NCI-H1417 treated with DMSO at 0.1 percent for 48 hours (cell line): ENCODE measurements around the gene PDCL3.

ENCODE experiments used
- DNase-seq: peaks from one replicate; lab custom pipeline; 2025; lab: John Stamatoyannopoulos, UW

The PDCL3 gene

DNA sequence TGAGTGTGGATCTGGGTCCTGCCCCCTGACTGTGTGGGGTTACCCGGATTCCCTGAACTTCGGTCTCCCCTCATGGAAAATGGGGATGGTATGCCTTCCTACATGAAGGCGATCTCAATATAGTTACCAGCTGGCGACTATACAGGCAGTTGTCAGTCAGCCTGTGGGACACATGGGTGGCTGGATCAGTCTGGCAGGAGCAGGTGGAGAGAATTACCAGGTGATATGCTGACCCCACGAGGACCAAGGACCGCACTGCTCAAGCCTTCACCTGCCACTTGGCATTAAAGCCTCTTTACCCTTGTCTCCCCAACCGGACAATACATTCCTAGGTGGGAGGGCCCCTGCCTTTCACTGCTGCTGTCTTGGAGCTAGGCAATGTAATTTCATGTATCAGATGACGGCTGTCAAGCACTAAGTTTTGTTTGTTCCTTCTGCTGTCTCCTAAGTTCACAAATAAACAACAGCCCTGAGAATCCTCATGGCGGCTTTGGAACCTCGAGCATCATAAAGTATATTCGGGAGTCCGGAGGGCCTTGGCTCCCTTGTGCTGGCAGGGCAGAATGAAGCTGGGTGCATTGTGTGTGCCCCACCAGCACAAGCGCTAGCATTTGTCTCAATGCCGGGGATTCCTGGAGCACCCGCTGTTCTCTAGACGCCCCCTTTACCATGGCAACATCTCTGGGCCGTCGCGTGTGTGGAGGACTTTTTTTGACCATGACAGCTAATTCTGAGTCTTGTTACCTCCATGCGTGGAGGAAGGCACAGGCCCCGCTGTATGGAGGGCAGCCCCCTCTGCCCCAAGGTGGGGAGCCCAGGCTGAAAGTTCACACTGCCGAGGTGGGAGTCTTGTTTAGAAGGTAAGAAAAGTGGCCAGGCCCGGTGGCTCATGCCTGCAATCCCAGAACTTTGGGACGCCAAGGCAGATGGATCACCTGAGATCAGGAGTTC is 48.6 kb downstream of the PDCL3 start:
- DNase-seq, result no peak

DNA sequence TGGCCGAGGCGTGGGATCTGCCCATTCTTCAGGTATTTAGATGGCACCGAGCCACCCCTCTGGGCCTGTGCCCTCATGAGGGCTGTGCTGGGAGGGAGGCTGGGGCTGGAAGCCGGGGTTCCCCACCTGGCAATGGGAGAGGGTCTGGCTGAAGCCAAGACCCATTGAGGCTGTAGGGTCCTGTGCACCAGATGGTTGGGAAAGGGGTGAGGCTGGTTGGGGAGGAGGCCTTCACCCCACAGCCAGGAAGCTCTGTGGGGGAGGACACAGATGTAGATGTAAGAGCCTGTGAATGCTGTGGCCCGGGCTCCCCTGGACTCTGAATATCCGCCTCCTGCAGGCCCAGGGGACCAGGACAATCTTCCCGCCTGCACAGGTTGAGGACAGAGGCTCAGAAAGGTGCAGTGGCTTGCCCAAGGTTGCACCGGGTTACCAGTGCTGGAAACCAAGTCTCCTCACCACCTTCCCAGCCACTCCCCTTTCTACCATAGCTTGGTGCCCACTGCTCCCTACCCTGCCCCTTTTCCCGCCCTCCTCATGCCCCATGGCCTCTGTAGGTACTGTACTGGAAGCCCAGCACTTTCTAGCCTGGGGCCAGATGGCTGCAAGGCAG is 49.7 kb downstream of the PDCL3 start:
- DNase-seq, result no peak

DNA sequence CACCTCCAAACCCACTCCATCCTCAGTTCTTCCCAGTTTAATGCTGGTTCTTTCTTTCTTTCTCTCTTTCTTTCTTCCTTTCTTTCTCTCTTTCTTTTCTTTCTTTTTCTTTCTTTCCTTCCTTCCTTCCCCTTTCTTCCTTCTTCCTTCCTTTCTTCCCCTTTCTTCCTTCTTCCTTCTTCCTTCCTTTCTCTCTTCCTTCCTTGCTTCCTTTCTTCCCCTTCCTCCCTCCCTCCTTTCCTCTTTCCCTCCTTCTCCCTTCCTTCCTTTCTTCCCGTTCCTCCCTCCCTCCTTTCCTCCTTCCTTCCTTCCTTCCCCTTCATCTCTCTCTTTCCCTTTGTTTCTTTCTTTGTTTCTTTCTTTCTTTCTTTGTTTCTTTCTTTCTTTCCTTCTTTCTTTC is 50.9 kb downstream of the PDCL3 start:
- DNase-seq, result no peak

DNA sequence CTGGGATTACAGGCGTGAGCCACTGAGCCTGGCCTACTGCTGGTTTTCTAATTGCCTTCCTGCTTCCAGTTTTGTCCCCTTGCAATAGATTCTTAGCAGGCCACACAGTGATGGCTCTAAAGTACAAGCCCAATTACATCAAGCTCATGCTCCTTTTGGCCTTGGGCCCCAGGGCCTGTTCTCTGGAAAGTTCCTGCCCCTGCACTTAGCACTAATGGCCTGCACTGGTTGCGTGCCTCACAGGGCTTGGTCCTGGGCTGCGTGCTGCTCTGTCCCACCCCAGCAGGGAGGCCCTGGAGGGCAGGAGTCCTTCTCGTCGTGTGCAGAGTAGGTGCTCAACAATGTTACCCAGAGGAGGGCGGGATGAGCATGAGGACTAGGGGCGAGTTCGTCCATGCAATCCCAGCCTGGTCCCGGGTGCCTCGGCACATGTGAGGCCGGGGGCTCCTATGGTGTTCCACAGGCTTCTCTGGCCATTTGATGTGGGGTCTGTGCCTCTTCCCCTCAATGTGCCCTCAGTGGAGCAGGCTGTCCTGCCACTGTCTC is 51.7 kb downstream of the PDCL3 start:
- DNase-seq, result no peak

DNA sequence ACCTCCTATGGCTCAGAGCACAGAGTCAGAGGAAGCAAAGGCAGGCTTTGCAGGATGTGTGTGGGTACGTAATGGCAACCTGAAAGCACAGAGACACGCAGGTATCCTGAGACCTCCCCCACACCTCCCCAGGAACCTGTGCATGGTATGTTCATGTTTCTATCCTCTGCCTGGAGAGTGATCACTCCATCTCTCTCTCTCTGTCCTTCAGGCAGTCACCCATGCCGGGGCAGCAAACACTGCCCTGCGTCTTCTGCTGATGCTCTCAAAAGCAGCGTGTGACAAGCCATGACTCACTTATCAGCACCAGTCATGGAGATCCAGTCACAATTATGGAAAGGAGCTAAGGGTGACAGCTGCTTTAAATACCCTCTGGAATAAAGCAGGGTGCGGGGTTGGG is 52.7 kb downstream of the PDCL3 start:
- DNase-seq, result no peak

DNA sequence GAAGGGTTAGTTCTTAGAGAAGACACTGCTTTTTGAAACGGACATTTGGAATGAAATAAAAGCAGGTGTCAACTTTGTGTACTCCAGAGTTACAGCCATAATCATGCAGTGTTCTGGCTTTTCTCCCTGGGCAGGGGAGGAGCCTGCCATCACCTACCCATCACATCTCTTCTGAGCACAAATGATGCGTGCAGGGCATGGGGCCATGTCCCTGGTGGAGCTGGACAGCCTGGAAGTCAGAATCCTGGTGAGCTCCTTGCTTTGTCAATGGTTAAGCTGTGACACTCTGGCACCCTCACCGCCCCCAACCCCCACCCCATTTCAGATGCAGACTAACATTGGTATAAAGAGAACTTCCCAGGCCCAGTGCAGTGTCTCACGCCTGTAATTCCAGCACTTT is 53.1 kb downstream of the PDCL3 start:
- DNase-seq, result no peak

DNA sequence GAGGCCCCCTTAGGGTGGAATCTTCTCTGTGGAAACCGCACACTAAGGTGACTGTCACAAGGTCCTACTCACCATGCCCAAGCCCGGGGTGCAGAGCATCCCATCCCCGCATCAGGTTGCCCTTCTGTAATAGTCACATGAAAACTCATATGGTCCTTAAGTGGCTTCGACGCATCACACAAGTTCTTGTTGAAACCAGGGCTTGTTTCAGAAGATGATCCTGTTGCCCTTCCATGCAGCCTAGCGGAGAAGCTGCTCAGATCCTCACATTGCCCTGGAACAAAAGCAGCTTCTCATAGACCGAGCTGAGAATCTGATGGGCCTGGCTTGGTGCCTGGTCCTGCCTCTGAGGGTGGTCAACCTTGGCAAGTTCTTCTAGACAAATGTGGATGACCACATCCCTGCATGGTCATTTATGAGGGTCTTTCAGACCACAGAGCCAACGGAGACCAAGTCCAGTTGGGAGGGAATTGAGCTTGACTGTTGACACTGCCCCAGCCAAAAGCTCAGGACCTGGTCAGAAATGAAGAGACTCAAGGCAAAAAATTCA is 54.1 kb downstream of the PDCL3 start:
- no peak for DNase-seq

DNA sequence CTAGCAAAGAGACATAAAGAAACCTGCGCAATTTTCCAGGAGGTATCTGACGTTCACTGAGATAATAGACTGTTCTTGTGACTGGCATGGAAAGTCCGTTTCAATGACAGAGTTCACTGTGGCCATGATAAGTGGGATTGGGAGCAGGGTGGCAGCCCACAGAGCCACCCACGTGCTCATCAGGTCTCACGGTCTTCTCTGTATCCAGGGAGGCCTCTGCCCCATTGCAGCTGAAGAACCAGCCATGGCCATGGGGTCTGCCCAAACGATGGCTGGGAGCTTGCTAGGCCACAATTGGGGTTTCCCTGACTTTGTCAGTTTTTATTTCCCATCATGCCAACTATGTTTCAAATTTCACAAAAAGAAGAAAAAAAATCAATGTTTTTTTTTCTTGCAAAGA is 57.2 kb downstream of the PDCL3 start:
- no peak for DNase-seq

DNA sequence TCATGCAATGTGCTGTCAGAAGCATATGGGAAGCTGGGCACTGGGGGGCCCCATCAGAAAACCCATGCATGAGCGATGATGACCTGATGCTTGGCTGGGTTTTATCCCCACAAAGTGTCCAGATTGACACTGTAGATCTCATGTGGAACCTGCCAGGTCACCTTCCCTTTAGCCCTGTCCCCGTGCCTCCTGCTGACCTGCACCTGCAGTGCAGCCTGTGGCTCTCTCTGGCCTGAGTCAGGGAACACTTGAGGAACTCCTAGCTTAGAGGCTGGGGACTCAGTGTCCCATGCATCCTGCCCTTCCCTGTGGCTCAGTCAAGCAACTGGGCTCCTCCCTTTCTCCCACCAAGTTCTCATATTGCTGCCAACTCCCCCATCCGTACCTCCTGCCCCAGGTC is 57.7 kb downstream of the PDCL3 start:
- no peak for DNase-seq

DNA sequence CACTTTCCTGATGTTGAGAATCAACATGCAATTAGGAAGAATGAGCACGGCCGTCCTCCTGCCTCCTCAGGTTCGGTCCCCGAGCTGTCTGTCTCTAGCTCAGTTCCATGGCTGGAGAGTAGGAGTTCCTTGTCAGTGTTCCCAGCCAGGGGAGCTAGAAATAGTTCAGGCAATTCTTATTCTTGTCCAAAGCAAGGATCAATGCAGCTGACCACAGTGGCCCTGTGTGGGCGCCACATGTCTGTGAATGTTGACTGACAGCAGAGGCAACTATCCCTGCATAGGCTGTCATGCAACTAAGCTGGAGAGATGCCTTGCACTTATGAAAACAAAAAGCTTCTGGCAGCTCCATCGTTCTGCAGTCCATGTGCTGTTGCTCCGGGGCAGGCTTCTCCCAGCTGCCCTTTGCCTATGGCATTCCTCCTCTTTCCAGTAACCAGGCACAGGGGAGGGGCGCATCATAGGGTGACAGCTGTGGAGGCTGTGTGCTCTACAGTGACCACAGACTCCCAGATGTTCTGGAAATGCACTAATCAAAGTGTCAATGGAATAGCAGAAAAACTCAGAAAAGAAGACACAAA is 58.7 kb downstream of the PDCL3 start:
- no peak for DNase-seq

DNA sequence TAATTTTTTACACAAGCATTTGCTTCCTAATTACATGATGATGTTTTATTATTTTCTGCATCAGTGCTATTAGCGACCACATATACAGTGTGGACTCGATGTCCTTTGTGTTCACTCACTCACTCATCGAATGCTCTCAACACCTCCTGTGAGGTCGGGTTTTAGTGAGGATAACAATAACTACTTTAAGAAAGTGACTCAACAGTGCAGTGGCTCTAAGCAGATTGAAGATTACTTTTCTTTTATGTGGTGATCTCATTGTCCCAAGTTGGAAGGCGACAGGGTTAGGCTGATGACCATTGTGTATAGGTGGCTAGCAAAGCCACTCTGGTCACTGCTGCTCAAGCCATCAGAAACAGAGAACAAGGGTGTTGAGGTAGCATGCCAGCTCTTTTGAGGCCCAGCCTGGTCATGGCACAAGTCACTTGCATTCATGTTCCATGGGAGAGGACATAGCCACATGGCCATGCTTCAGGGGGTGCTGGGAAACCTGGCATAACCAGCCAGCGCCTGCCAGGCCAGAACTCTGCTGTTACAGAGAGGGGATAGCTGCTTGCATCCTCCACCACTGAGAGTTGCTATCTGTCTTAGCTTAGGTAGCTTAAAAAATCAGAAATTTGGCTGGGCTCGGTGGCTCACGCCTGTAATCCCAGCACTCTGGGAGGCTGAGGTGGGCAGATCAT is 60.4 kb downstream of the PDCL3 start:
- no peak for DNase-seq

DNA sequence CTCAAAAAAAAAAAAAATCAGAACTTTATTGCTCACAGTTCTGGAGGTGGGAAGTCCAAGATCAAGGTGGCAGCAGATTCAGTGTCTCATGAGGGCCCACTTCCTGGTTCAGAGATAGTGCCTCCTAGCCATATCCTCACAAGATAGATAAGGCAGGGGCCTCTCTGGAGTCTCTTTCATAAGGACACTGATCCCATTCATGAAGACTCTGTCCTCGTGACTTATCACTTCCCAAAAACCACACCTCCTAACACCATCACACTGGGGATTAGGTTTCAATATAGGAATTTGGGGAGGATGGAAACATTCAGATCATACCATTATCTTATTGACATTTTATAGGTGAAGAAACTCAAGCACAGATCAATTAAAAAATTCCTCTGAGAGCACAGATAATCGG is 61.1 kb downstream of the PDCL3 start:
- no peak for DNase-seq

DNA sequence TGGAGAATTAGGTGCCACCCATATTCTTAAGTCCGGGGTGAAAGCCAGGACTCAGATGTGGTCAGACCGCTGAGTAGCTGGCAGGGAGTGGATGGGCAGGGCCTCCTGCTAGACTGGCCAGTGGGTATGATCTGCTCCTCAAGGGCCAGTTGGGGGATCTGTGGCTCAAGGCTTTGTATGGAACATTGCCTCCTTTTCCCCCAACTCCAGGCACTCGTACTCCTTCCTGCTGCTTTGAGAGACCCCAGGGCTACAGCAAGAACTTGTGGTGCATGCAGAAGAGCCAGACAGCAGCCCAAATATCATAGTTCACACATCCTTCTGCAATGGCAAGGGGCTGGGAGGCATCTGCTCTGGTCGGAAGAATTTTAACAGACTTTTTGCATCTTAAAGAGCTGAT is 61.7 kb downstream of the PDCL3 start:
- no peak for DNase-seq

DNA sequence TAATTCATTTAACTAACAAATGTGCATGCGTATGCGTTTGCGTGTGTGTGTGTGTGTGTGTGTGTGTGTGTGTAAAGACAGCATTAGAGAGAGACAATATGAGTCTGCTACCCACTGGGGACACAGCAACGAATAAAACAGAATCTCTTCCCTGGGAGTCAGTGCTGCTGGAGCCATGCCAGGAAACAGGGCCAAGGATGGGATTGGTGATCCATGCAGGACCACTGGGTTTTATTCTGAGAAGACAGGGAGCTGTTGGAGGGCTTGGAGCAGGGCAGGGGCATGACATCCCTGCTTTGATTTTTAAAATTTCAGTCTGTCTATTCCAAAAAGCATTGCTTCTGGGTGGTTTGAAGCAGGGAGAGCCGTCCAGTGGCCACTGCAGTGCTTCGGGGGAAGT is 62.9 kb downstream of the PDCL3 start:
- no peak for DNase-seq
